Right atrium auricular region (tissue), 2 donors: ENCODE measurements around the gene KDSR. TPM values are rescaled to one million over a fixed set of nuclear protein-coding genes. Genes with fewer than 3 reads are reported as not detected.

Source experiments
- DNase-seq: peaks from one replicate; pipeline ENCODE4 v3.0.0-alpha.2; 2019; ENCODE audit warnings: low spot score
- H3K27ac ChIP-seq, 2 donors: fragments of 200-600 bp; sonication (generic); 1 replicate in 1 of 2; 2 replicates in 1 of 2; pipeline ENCODE4 v1.5.1; 2016 to 2019
- H3K27me3 ChIP-seq, 2 donors: fragments of 200-600 bp; sonication (generic); one replicate each; pipeline versions ENCODE4 v1.5.1 to v1.6.0; 2017 to 2019
- H3K36me3 ChIP-seq: fragments of 200-600 bp; sonication (generic); one replicate; pipeline ENCODE4 v1.5.1; 2016
- H3K4me1 ChIP-seq, 2 donors: fragments of 200-600 bp; sonication (generic); one replicate each; pipeline versions ENCODE4 v1.5.1 to v1.6.0; 2017 to 2019
- H3K4me3 ChIP-seq, 2 donors: fragments of 200-600 bp; sonication (generic); 1 replicate in 1 of 2; 2 replicates in 1 of 2; pipeline ENCODE4 v1.5.1; 2017 to 2019; ENCODE audit warnings: mild to moderate bottlenecking in 1 of 2, moderate library complexity in 1 of 2
- H3K9me3 ChIP-seq, 2 donors: fragments of 200-600 bp; sonication (generic); one replicate each; pipeline ENCODE4 v1.5.1; 2019
- CTCF ChIP-seq, 2 donors: fragments of 200-600 bp; sonication (generic); IDR thresholded peaks; one replicate each; pipeline ENCODE4 v1.5.1; 2019; ENCODE audit warnings: antibody characterized with exemption in 2 of 2
- total RNA-seq, 2 donors: library from RNA; depleted of rRNA; stranded (reverse); fragments of >200 nt; gene quantifications; one replicate each; pipeline ENCODE4 v1.1.0, GENCODE V29; 2016

Gene KDSR
- total RNA-seq, 2 donors from 2014 or later, result 32.7 to 33.8 TPM

DNA sequence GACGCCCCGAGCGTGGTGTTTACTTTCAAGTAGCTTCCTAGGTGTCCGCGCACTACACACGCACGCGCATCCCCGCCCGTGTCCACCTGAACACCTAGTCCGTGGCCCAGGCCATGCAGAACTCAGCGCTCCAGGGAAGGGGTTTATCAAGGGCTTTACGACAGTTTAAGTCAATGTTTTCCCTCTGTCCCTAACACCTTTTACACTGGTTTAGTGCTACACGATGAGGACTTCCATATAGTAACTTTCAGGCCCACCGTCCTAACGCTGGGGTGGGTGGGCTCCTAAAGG is 46.1 kb downstream of the KDSR start:
- Histone ChIP-seq H3K9me3 (no peaks in the 10 kb centered on the region), H3K4me3 (peak overlapping the region; percentile 74 to 75), H3K27ac (peak overlapping the region; percentile 89), H3K4me1 (peaks cover 0 to 40% of the 10 kb centered on the region in 2 donors), H3K27me3 (no peaks in the 10 kb centered on the region), H3K36me3 (no peaks in the 10 kb centered on the region)
- no peak for DNase-seq
- TF ChIP-seq CTCF (IDR thresholded peaks at IDR 0.05), result no peak

DNA sequence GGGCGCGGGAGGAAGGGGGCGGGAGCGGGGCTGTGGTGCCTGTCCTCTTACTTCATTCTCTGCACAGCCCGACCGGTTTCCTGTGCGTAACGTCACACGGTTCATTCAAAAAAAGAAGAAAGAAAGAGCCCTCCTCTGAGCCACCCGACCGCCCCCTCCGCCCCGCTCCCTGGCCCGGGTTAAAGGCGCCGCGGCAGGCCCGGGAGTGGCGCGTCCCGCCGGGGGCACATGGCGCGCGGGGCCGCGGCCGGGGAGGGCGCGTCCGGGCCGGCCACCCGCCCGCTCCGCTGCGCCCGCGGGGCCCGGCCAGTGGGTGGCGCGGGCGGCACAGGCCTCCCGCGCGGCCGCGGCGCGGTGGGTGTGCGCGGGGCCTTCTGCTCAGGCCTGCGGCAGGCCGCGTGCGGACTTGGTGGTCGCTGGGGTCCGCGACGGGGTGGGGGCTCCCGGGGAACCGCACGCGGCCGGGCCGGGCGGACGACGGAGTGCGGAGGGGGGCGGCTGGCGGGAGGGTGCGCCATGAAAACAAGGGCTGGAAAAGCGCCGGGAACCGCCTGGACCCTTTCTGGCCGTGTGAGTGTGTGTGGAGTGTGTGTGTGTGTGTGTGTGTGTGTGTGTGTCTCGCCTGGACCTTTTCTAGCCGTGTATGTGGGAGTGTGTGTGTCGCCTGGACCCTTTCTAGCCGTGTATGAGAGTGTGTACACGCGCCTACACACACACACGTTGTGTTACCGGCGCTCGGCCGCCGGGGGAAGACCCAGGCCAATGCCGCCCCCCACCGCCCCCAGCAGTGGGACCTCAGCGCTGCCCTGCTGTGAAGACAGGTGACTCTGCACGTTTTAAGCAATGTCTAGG is 46.7 kb downstream of the KDSR start:
- Histone ChIP-seq H3K4me3 (peak overlapping the region; percentile 74 to 75), H3K36me3 (no peaks in the 10 kb centered on the region), H3K27ac (peak overlapping the region; percentile 89), H3K27me3 (no peaks in the 10 kb centered on the region), H3K9me3 (no peaks in the 10 kb centered on the region), H3K4me1 (peaks cover 0 to 40% of the 10 kb centered on the region in 2 donors)
- no peak for TF ChIP-seq CTCF (IDR thresholded peaks at IDR 0.05)
- DNase-seq, result peak; percentile 83

DNA sequence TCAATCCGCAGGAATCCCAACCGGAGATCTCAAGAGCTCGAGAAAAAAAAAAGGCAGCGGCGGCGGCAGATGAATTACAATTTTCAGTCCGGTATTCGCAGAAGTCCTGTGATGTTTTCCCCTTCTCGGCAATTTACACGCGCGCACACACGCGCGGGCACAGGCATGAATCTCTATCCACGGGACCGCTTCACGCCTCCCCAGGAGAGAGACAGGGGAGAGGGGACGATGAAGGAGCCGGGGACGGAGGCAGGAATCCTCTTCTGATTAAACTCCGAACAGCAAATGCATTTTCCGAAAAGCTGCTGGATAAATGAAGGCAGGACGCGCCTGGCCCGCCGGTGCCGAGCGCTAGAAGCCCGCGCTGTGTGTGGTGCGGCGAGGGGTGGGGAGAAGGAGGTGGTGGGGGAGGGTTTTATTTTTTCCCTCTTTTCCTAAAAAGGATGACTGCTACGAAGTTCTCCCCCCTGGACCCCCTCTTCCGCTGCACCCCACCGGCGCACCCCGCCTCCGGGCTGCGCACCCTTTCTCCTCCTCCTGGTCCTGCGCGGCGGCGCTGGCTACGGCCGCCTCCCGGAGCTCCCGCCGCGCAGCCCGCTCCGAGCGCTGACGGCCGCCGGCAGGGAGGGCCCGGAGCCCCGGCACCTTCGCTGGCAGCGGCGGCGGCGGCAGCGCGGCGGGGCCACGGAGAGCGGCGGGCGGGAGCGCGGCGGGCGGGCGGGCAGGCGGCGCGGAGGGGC is 47.5 kb downstream of the KDSR start, which contains the start of gene BCL2:
Gene BCL2 (minus strand): TSS at position 387 of the 740 bp plus-strand sequence.
- TF ChIP-seq CTCF (IDR thresholded peaks at IDR 0.05), result no peak
- no peak for DNase-seq
- no peaks in the 10 kb centered on the region for H3K36me3 ChIP-seq
- peak within 1 kb of the TSS; percentile 74 to 75 for H3K4me3 ChIP-seq
- H3K9me3 ChIP-seq, result no peaks in the 10 kb centered on the region
- peaks cover 0 to 40% of the 10 kb centered on the region in 2 donors for H3K4me1 ChIP-seq
- no peaks in the 10 kb centered on the region for H3K27me3 ChIP-seq
- peak within 1 kb of the TSS; percentile 89 for H3K27ac ChIP-seq

DNA sequence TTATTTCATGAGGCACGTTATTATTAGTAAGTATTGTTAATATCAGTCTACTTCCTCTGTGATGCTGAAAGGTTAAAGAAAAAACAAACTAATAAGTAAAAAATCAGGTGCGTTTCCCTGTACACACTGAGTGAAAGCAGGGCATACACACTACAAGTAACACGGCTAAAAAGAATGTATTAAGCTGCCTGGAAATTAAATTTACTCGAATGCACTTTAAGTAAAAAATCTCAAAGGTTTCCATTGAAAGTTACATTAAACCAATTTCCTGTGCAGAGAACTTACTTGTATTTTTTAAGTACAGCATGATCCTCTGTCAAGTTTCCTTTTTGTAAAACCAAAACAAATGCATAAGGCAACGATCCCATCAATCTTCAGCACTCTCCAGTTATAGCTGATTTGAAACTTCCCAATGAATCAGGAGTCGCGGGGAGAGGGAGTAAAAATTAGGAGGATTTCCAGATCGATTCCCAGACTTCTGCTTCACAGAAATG is 48.1 kb downstream of the KDSR start:
- Histone ChIP-seq H3K4me1 (peaks cover 0 to 40% of the 10 kb centered on the region in 2 donors), H3K36me3 (no peaks in the 10 kb centered on the region), H3K4me3 (peak overlapping the region; percentile 74 to 75), H3K9me3 (no peaks in the 10 kb centered on the region), H3K27ac (peak overlapping the region; percentile 89), H3K27me3 (no peaks in the 10 kb centered on the region)
- DNase-seq, result no peak
- no peak for TF ChIP-seq CTCF (IDR thresholded peaks at IDR 0.05)

DNA sequence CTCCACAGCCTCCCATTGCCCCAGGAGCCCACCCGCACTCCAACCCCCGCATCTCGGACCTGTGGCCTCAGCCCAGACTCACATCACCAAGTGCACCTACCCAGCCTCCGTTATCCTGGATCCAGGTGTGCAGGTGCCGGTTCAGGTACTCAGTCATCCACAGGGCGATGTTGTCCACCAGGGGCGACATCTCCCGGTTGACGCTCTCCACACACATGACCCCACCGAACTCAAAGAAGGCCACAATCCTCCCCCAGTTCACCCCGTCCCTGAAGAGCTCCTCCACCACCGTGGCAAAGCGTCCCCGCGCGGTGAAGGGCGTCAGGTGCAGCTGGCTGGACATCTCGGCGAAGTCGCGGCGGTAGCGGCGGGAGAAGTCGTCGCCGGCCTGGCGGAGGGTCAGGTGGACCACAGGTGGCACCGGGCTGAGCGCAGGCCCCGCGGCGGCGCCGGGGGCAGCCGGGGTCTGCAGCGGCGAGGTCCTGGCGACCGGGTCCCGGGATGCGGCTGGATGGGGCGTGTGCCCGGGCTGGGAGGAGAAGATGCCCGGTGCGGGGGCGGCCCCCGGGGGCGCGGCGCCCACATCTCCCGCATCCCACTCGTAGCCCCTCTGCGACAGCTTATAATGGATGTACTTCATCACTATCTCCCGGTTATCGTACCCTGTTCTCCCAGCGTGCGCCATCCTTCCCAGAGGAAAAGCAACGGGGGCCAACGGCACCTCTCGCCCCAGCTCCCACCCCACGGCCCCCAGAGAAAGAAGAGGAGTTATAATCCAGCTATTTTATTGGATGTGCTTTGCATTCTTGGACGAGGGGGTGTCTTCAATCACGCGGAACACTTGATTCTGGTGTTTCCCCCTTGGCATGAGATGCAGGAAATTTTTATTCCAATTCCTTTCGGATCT is 48.8 kb downstream of the KDSR start:
- TF ChIP-seq CTCF (IDR thresholded peaks at IDR 0.05), result peak; percentile 38 to 83
- Histone ChIP-seq H3K4me3 (peak overlapping the region; percentile 74 to 75), H3K4me1 (peaks cover 0 to 40% of the 10 kb centered on the region in 2 donors), H3K9me3 (no peaks in the 10 kb centered on the region), H3K36me3 (no peaks in the 10 kb centered on the region), H3K27ac (peak overlapping the region; percentile 41 to 89), H3K27me3 (no peaks in the 10 kb centered on the region)
- DNase-seq, result peak; percentile 68
